Endothelial cell of umbilical vein (primary cell): Measurements from ENCODE around the gene CST9L. TPM values are rescaled to one million over a fixed set of nuclear protein-coding genes. Genes with fewer than 3 reads are reported as not detected.

Source experiments
- BruUV-seq: library from RNA; stranded (reverse); fragments of 400-500 nt; replicated peaks from 2 replicates; lab custom pipeline; 2021; lab: Mats Ljungman, UMichigan
- CTCF ChIA-PET: fragments of 300-600, 350-600 bp; sonication (Branson Sonifier 250); formaldehyde crosslinking; loops from one replicate; lab custom pipeline; 2021; ENCODE audit warnings: antibody characterized with exemption, inconsistent platforms; lab: Charles Lee
- POLR2A ChIA-PET: fragments of 300-600, 350-600 bp; sonication (Branson Sonifier 250); formaldehyde crosslinking; loops from one replicate; lab custom pipeline; 2021; ENCODE audit warnings: antibody characterized with exemption, inconsistent platforms; lab: Charles Lee
- DNase-seq: peaks from one replicate; pipeline ENCODE4 v3.0.0-alpha.2; 2011; ENCODE audit warnings: low read depth, low spot score
- FAIRE-seq: peaks from 2 replicates; lab custom pipeline; 2011; peaks lifted over from hg19 to GRCh38; lab: Jason Lieb, UNC
- H2AFZ ChIP-seq: 2 replicates; pipeline ENCODE4 v1.6.0; 2012; ENCODE audit warnings: low read depth, low read length, control low read depth, inconsistent platforms
- H3K27ac ChIP-seq: 2 replicates; pipeline ENCODE4 v1.5.1; 2011; ENCODE audit warnings: low read depth, mild to moderate bottlenecking, control low read depth, low read length, moderate library complexity; ENCODE audit not compliant: insufficient read depth
- H3K27me3 ChIP-seq, 2 experiments: 2 replicates each; pipeline versions ENCODE4 v1.6.0 to v1.6.1; 2011; ENCODE audit warnings: low read length in 2 of 2, mixed read lengths in 1 of 2; ENCODE audit not compliant: control insufficient read depth in 2 of 2, insufficient read depth in 2 of 2
- H3K36me3 ChIP-seq, 2 experiments: 2 replicates in 1 of 2; 3 replicates in 1 of 2; pipeline ENCODE4 v1.5.1; 2011; ENCODE audit warnings: low read length in 2 of 2, mild to moderate bottlenecking in 1 of 2, moderate library complexity in 1 of 2; ENCODE audit not compliant: control insufficient read depth in 2 of 2, insufficient read depth in 2 of 2; ENCODE audit errors: extremely low read depth in 1 of 2
- H3K4me1 ChIP-seq: 3 replicates; pipeline ENCODE4 v1.5.1; 2011; ENCODE audit warnings: mild to moderate bottlenecking, low read length; ENCODE audit not compliant: control insufficient read depth, insufficient read depth; ENCODE audit errors: extremely low read depth
- H3K4me2 ChIP-seq: 2 replicates; pipeline ENCODE4 v1.6.1; 2011; ENCODE audit warnings: low read length, control low read depth, mixed read lengths; ENCODE audit not compliant: insufficient read depth
- H3K4me3 ChIP-seq, 3 experiments: fragments of 200-600 bp in 1 of 3; sonication (generic), shearing (Covaris generic) in 1 of 3; replicated peaks in 1 of 3; 2 replicates each; pipeline ENCODE4 v1.5.1; 2011 to 2016; ENCODE audit warnings: control low read depth in 3 of 3, low read length in 3 of 3, mild to moderate bottlenecking in 2 of 3, inconsistent platforms in 1 of 3, low read depth in 1 of 3, moderate library complexity in 1 of 3; ENCODE audit not compliant: insufficient read depth in 1 of 3
- H3K79me2 ChIP-seq: 2 replicates; pipeline ENCODE4 v1.6.0; 2012; ENCODE audit warnings: low read length, inconsistent platforms; ENCODE audit not compliant: control insufficient read depth, insufficient read depth
- H3K9ac ChIP-seq: replicated peaks from 2 replicates; pipeline ENCODE3; 2011; ENCODE audit warnings: low read length, control low read depth; ENCODE audit not compliant: insufficient read depth; ENCODE audit errors: extremely low read depth
- H3K9me1 ChIP-seq: replicated peaks from 3 replicates; pipeline ENCODE4 v1.6.0; 2011; ENCODE audit warnings: mild to moderate bottlenecking, low read length; ENCODE audit not compliant: control insufficient read depth, insufficient read depth; ENCODE audit errors: extremely low read depth
- H3K9me3 ChIP-seq: replicated peaks from 2 replicates; pipeline ENCODE4 v1.5.1; 2012; ENCODE audit warnings: low read length, inconsistent platforms; ENCODE audit not compliant: control insufficient read depth, insufficient read depth
- H4K20me1 ChIP-seq: replicated peaks from 2 replicates; pipeline ENCODE3; 2011; ENCODE audit warnings: mild to moderate bottlenecking, low read length; ENCODE audit not compliant: control insufficient read depth, insufficient read depth; ENCODE audit errors: extremely low read depth
- EZH2 ChIP-seq: IDR thresholded peaks from 2 replicates; pipeline ENCODE4 v1.6.1; 2012; ENCODE audit warnings: borderline replicate concordance, low read depth, mild to moderate bottlenecking, moderate library complexity, low read length, inconsistent platforms; ENCODE audit not compliant: severe bottlenecking
- FOS ChIP-seq: IDR thresholded peaks from 2 replicates; pipeline ENCODE4 v1.6.1; 2011; ENCODE audit warnings: mild to moderate bottlenecking, low read length, moderate library complexity, borderline replicate concordance; ENCODE audit not compliant: insufficient read depth
- GATA2 ChIP-seq: IDR thresholded peaks from 2 replicates; pipeline ENCODE4 v1.7.0; 2011; ENCODE audit warnings: low read depth, mild to moderate bottlenecking, moderate library complexity, mixed read lengths, low read length; ENCODE audit not compliant: insufficient read length, insufficient read depth
- JUN ChIP-seq: IDR thresholded peaks from 2 replicates; pipeline ENCODE4 v1.6.1; 2011; ENCODE audit warnings: borderline replicate concordance, low read depth; ENCODE audit not compliant: insufficient read length, insufficient read depth
- MYC ChIP-seq: IDR thresholded peaks from one replicate; pipeline ENCODE4 v1.6.1; 2011; ENCODE audit warnings: mild to moderate bottlenecking, low read depth, low read length
- POLR2AphosphoS5 ChIP-seq: IDR thresholded peaks from 2 replicates; pipeline ENCODE4 v1.6.1; 2012; ENCODE audit warnings: low read depth, mild to moderate bottlenecking, control low read depth, low read length, moderate library complexity; ENCODE audit not compliant: insufficient read depth
- dilution Hi-C: fragments of 300-500 bp; cut with MboI; formaldehyde crosslinking; loops from one replicate; pipeline ENCODE4 v1.15.0; 2019; ENCODE audit warnings: low sequenced_read_pairs; ENCODE audit not compliant: extremely low pct_ligation_motif_present
- intact Hi-C: fragments of 100-400 bp; cut with micrococcal nuclease; formaldehyde crosslinking; loops from one replicate; pipeline ENCODE4 v1.10.0; 2022
- polyA plus RNA-seq, 4 experiments: library from polyadenylated mRNA; depleted of rRNA in 3 of 4; stranded (reverse) in 3 of 4; unstranded in 1 of 4; fragments of >200 nt; gene quantifications; 2 replicates each; pipeline versions ENCODE4 v1.2.1 to v1.2.3, GENCODE V29; 2011 to 2012; ENCODE audit warnings: missing spikeins in 1 of 4
- total RNA-seq: library from RNA; stranded (reverse); gene quantifications from 2 replicates; pipeline ENCODE4 v1.2.3, GENCODE V29; 2021
- TF ChIP-seq, protein P1 (sequence below): IDR thresholded peaks from 2 replicates; pipeline ENCODE4 v1.6.1; 2011; ENCODE audit not compliant: insufficient read depth, insufficient read length

Gene CST9L
- total and polyA plus RNA-seq, 2 donors (not counting 3 experiments of a cell fraction or from before 2014, with no cell fraction given), result not detected

DNA sequence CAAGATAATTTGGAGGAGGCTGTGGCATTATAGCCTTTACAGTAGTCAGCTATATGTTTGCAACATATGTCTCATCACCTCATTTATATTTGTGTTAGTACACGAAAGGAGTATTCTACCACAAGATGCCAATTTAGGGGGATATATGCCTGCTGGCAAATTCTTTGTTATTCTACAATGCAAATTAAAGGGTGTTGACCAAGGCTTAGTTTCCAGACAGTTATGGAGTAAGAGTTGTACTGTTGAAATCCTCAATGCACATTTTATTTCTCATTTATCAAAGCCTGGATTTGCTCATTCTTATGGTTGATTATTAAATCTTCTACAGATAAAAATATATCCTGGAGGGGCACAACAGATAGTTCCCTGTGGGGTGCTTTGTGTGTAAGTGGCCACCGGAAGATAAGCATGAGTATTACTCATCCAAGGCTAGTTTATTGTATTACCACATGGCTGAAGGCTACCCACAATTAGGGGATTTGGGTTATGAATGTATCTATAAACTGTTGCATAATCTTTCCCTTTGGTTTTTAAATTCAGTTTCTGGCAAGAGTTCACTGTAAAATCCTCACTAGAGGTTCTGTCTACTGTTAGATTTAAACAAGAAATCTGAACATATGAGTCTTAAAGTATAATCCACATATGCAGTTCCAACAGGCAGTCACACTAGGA, 28.4 kb upstream of the CST9L start:
- ChIA-PET POLR2A (no interaction called here), CTCF (no interaction called here)
- Histone ChIP-seq H3K36me3 (no peaks in the 10 kb centered on the region), H4K20me1 (no peaks in the 10 kb centered on the region), H3K9ac (no peak overlapping the region), H2AFZ (no peak overlapping the region), H3K9me3 (no peaks in the 10 kb centered on the region), H3K9me1 (no peaks in the 10 kb centered on the region), H3K79me2 (no peaks in the 10 kb centered on the region), H3K27ac (no peak overlapping the region), H3K4me2 (no peak overlapping the region), H3K27me3 (peaks cover 4 to 17% of the 10 kb centered on the region in 2 experiments), H3K4me3 (no peak overlapping the region), H3K4me1 (no peaks in the 10 kb centered on the region)
- dilution Hi-C loops, result no loop called here
- intact Hi-C loops, result no loop called here
- BruUV-seq, result no TSS peak
- no peak for DNase-seq
- TF ChIP-seq GATA2 (no peak), EZH2 (no peak)
- no peak for FAIRE-seq

DNA sequence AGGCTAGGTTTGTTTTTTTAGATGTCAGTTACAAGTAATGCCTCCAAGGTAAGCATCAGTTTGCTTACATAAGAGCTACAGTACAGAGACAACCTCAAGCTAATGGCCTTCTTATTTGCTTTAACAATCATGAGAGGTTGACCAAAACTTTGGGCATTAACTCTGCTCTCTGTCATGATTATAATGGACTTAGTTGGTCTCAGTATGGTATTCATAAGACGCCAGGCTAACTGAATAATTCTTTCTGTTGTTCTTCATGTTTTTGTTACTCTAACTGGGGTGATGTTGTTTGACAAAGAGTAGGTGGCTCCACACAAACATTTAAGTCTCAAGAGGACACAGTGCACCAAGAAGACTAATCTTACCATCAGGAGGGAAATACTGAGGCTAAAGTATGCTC, 27.7 kb upstream of the CST9L start:
- DNase-seq, result no peak
- intact Hi-C loops (no loop called here), dilution Hi-C loops (no loop called here)
- no peaks in the 10 kb centered on the region for H3K79me2 ChIP-seq
- no peaks in the 10 kb centered on the region for H3K4me1 ChIP-seq
- ChIA-PET CTCF (no interaction called here), POLR2A (no interaction called here)
- H3K4me2 ChIP-seq, result no peak overlapping the region
- no peak overlapping the region for H3K4me3 ChIP-seq
- H2AFZ ChIP-seq, result no peak overlapping the region
- no peaks in the 10 kb centered on the region for H3K36me3 ChIP-seq
- peaks cover 4 to 17% of the 10 kb centered on the region in 2 experiments for H3K27me3 ChIP-seq
- no peaks in the 10 kb centered on the region for H3K9me1 ChIP-seq
- no TSS peak for BruUV-seq
- H4K20me1 ChIP-seq, result no peaks in the 10 kb centered on the region
- H3K9me3 ChIP-seq, result no peaks in the 10 kb centered on the region
- H3K27ac ChIP-seq, result no peak overlapping the region
- H3K9ac ChIP-seq, result no peak overlapping the region
- TF ChIP-seq GATA2, result no peak
- no peak for TF ChIP-seq JUN
- no peak for TF ChIP-seq FOS
- no peak for TF ChIP-seq POLR2AphosphoS5
- TF ChIP-seq, protein P1, sequence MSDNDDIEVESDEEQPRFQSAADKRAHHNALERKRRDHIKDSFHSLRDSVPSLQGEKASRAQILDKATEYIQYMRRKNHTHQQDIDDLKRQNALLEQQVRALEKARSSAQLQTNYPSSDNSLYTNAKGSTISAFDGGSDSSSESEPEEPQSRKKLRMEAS, result no peak
- TF ChIP-seq MYC, result no peak
- FAIRE-seq, result no peak
